Kidney tubule cell (primary cell): ENCODE measurements around the gene SLC25A13.

Source experiments
- DNase-seq: peaks from one replicate; pipeline ENCODE4 v3.0.0-alpha.2; 2018; ENCODE audit warnings: low spot score

The SLC25A13 gene

GRCh38 chr7:96200740-96201139 is 121.2 kb downstream of the SLC25A13 start:
- DNase-seq: no peak

- DNase-seq: no peak
Observed at GRCh38 chr7:96199421-96199820, 122.5 kb downstream of the SLC25A13 start.

GRCh38 chr7:96198047-96198636 is 123.8 kb downstream of the SLC25A13 start:
- DNase-seq: no peak

- no peak for DNase-seq
Observed at GRCh38 chr7:96196676-96197075, 125.2 kb downstream of the SLC25A13 start.

GRCh38 chr7:96189129-96189820 is 132.6 kb downstream of the SLC25A13 start:
- DNase-seq: no peak

GRCh38 chr7:96188591-96188991 is 133.3 kb downstream of the SLC25A13 start:
- no peak for DNase-seq

- no peak for DNase-seq
Observed at GRCh38 chr7:96188174-96188581, 133.7 kb downstream of the SLC25A13 start.

- no peak for DNase-seq
Observed at GRCh38 chr7:96187735-96188134, 134.2 kb downstream of the SLC25A13 start.

- DNase-seq: no peak
Observed at GRCh38 chr7:96184783-96185182, 137.1 kb downstream of the SLC25A13 start.

DNA sequence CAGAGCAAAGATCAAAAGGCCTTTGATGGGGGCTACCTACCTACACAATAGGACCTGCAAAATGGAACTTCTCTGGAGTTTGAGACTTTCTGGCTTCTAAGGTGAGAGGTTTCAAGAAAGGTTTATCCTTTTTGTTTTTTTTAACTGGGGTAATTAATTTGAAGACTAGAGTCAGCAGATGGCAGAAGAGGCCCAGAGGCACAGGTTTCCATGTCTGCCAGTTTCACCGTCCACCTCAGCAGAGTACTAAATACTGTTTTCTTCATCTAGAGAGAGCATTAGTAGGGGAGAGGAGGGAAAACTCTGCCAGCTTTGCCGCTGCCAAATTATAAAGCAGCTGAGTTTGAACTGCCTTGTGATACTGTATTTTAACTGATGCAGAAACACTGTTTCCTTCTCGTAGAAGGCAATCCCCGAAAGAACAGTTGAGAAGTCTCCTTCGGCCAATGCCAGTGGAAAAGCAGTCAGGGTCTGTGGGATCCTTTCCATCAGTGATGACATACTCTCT is 138.7 kb downstream of the SLC25A13 start:
- DNase-seq: no peak

DNA sequence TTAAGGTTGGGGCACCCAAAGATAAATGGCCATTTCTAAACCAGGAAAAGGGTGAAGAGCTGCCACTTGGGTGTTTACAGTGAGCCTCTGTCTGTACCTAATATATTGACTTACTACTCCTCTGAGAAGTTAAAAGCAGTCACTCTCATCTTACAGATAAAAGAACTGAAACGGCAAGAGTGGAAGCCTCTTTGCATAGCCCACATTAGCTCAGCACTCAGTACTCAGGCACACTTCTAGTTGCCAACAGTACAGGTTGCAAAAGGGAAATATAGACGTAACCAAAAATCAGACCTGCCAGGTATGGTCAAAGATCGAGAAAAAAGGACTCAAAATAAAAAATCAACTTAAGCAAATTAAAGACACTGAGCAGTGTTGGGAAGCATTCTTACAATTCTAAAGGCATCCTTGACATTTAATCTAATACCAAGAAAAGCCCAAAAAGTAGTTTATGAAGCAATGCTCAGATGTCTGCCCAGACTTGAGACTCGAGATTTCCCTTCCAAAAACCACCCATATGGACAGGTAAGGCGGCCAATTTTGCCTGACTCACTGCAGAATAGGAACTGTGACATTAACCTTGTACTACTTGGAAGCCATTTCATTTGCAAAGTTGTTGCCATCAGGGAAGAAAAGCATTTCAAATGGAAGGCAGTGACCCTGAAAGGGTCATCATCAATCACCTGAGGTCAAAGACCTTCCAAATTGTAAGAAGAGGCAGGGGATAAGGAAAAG is 139.3 kb downstream of the SLC25A13 start:
- no peak for DNase-seq

DNA sequence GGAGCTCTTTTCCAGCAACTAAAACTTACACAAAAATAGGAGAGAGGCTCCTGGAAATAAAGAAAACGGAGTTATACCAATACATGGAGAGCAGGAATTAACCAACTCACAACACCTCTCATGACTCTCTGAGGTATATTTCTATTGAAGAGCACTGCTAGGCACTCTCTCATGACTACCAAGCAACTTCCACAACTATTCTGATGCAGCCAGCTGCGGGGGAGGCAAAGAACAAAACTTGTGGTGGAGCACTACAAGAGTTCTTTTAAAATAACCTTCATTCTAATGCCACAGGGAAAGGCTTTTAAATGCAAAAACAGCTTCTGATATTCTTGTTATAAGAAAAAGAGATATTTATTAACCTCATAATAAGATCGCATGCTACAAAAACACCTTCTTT is 140.7 kb downstream of the SLC25A13 start:
- no peak for DNase-seq

DNA sequence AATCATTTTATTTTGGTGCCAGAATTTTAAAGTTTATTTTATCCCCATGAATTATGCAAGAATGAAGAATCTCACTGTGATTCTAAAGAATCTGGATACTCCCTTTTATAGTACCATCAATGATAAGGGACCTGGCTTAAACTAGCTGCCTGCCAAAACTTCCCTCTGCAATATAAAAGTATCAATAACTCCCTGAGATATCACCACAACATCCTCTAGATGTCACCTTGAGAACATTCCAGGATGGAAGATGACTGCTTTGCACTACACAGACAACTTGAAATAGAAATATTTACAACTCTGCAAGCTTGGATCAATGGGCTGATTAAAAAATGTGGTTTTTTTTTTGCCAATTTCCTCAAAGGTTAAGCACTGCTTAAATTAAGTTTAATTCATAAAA is 142.1 kb downstream of the SLC25A13 start:
- DNase-seq: peak; percentile 5

GRCh38 chr7:96179341-96179740 is 142.6 kb downstream of the SLC25A13 start:
- DNase-seq: no peak

GRCh38 chr7:96178581-96178980 is 143.3 kb downstream of the SLC25A13 start:
- DNase-seq: peak; percentile 7

- DNase-seq: no peak
Observed at GRCh38 chr7:96177353-96177752, 144.5 kb downstream of the SLC25A13 start.

DNA sequence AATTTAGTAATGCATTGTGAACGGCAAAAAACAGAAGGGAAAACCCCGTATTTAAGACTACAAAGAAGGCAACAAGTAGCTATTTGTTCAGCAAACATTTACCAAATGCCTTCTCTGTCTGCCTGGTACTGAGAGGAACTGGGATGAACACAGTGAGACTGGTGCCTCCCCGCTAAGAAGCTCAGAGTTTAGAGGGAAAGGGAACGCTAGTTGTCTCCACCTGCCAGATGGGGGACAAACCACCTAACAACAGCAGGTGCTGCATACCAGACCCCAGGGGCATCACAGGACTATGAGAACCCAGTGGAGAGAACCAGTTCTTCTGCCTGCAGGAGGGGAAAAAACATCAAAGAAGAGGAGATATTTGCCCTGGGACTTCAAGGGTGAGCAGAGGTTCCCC is 147.1 kb downstream of the SLC25A13 start:
- DNase-seq: no peak

- no peak for DNase-seq
Observed at GRCh38 chr7:96173781-96174180, 148.1 kb downstream of the SLC25A13 start.

DNA sequence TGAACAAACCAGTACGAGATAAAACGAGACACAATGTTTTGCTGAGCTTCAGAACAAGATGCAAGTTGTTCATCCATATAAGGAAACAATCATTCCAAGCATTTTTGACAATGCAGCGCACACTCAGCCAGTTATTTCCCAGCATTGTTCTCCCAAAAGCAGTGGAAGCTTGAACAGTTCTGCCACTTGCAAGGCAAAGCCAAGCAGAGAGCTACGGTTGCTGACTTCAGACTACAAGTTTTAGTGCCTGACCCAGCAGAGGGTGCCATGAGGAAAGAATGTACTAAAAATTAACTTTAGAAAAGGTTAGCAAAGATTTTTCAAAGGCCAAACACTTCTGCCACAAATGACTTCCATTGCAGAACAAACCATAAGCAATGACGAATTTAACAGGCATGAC is 152.5 kb downstream of the SLC25A13 start:
- DNase-seq: peak; percentile 77

DNA sequence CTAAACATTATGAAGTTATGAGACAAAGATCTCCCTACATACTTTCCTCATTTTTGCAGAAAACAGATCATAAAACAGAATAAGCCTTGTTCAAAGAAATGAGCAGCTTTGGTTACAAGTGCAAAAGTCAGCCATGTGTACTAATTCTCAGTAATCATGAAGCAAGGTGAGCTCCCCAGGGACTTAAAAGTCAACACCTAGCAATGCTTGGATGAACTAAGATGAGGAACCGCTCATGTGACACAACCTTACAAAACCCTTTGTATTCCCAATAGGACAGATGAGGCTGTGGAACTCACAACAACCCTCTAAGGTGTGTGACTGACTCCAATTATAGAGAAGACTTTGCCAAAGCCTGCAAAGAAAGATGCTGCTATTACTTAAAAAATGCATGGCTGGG is 154.5 kb downstream of the SLC25A13 start:
- peak; percentile 47 for DNase-seq

- no peak for DNase-seq
Observed at GRCh38 chr7:96161897-96162296, 160.0 kb downstream of the SLC25A13 start.

DNA sequence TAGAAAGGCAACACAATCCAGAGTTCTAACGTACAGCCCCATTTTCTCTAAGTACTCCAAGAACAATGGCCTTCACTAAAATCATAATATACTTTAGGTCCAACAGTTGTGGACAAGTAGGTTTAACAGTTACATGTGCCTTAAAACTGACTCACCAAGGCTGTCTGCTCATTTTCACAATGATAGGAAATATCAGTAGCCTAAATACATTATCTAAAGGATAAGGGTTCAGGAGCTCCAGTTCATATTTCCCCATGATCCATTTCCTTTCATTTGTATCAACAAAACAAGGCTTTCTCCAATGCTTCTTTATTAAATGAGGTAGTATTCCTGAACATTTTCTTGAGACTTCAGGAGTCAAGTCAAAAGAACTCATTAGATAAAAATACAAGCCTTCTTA is 164.0 kb downstream of the SLC25A13 start:
- DNase-seq: no peak

GRCh38 chr7:96154506-96154905 is 167.4 kb downstream of the SLC25A13 start:
- DNase-seq: peak; percentile 36
